ENCODE results near the gene FN3KRP.
A peak's percentile ranks its signal among the peaks of the same experiment; 100 is the strongest.

Gene FN3KRP

GRCh38 chr17:82705756-82706155 lies 10.8 kb upstream of the FN3KRP start:
- DNase-seq (ENCODE audit: extremely low read depth in 1 of 2, low read depth in 1 of 2) = no peak

- DNase-seq (ENCODE audit: extremely low read depth in 1 of 2, low read depth in 1 of 2) = no peak
These were observed 7.4 kb upstream of the FN3KRP start for GRCh38 chr17:82709024-82709675.

- no peak for DNase-seq (ENCODE audit: extremely low read depth in 1 of 2, low read depth in 1 of 2)
These were observed 6.6 kb upstream of the FN3KRP start for GRCh38 chr17:82709676-82710498.

- DNase-seq (ENCODE audit: extremely low read depth in 1 of 2, low read depth in 1 of 2) = no peak
These were observed 5.8 kb upstream of the FN3KRP start for GRCh38 chr17:82710499-82711232.

GRCh38 chr17:82713071-82713723 lies 3.3 kb upstream of the FN3KRP start:
- DNase-seq (ENCODE audit: extremely low read depth in 1 of 2, low read depth in 1 of 2) = no peak

GRCh38 chr17:82718986-82719685 lies 2.6 kb downstream of the FN3KRP start:
- no peak for DNase-seq (ENCODE audit: extremely low read depth in 1 of 2, low read depth in 1 of 2)

GRCh38 chr17:82720204-82720603 lies 3.7 kb downstream of the FN3KRP start:
- no peak for DNase-seq (ENCODE audit: extremely low read depth in 1 of 2, low read depth in 1 of 2)

GRCh38 chr17:82722341-82723013 lies 6.0 kb downstream of the FN3KRP start:
- no peak for DNase-seq (ENCODE audit: extremely low read depth in 1 of 2, low read depth in 1 of 2)

- no peak for DNase-seq (ENCODE audit: extremely low read depth in 1 of 2, low read depth in 1 of 2)
These were observed 6.8 kb downstream of the FN3KRP start for GRCh38 chr17:82723169-82723807.

GRCh38 chr17:82726427-82726826 lies 9.9 kb downstream of the FN3KRP start:
- no peak for DNase-seq (ENCODE audit: extremely low read depth in 1 of 2, low read depth in 1 of 2)

GRCh38 chr17:82729479-82730260 lies 13.2 kb downstream of the FN3KRP start:
- DNase-seq (ENCODE audit: extremely low read depth in 1 of 2, low read depth in 1 of 2) = no peak

- DNase-seq (ENCODE audit: extremely low read depth in 1 of 2, low read depth in 1 of 2) = no peak
These were observed 15.7 kb downstream of the FN3KRP start for GRCh38 chr17:82732118-82732743.

GRCh38 chr17:82734987-82735866 lies 18.7 kb downstream of the FN3KRP start, which contains the start of gene FN3K:
TSS of gene FN3K (plus strand) at chr17:82735615. CDS start at chr17:82735637, 22 bp downstream.
- DNase-seq (ENCODE audit: extremely low read depth in 1 of 2, low read depth in 1 of 2) = peak in 1 of 2 donors; percentile 24

GRCh38 chr17:82736511-82737185 lies 20.1 kb downstream of the FN3KRP start:
- DNase-seq (ENCODE audit: extremely low read depth in 1 of 2, low read depth in 1 of 2) = no peak

GRCh38 chr17:82737967-82738877 lies 21.7 kb downstream of the FN3KRP start:
- DNase-seq (ENCODE audit: extremely low read depth in 1 of 2, low read depth in 1 of 2) = no peak

All from activated CD8-positive, alpha-beta memory T cell treated with anti-CD3 and anti-CD28 coated beads for 1 hour (primary cell).